Lung (tissue), 12 donors: Measurements from ENCODE around the gene GPR107. TPM values are rescaled to one million over a fixed set of nuclear protein-coding genes. Genes with fewer than 3 reads are reported as not detected.

ENCODE experiments used
- ATAC-seq: fragments of 200-7000 bp; cut with Tn5 transposase; one replicate; pipeline ENCODE4 v1.9.1; 2020; ENCODE audit warnings: moderate number of reproducible peaks; ENCODE audit not compliant: insufficient read depth, low FRiP score
- DNase-seq, 3 donors: peaks; one replicate each; pipeline ENCODE4 v3.0.0-alpha.2; 2013 to 2017
- H3K27ac ChIP-seq, 2 donors: one replicate each; pipeline ENCODE4 v1.5.1; 2013; ENCODE audit warnings: mild to moderate bottlenecking in 2 of 2, moderate library complexity in 2 of 2, control low read depth in 1 of 2, inconsistent platforms in 1 of 2, low read depth in 1 of 2, low read length in 1 of 2
- H3K27me3 ChIP-seq, 3 donors: one replicate each; pipeline ENCODE4 v1.5.1; 2013; ENCODE audit warnings: low read length in 2 of 3; ENCODE audit not compliant: control insufficient read depth in 3 of 3, insufficient read depth in 3 of 3
- H3K36me3 ChIP-seq, 4 donors: one replicate each; pipeline ENCODE4 v1.5.1; 2013; ENCODE audit warnings: low read length in 4 of 4, mild to moderate bottlenecking in 1 of 4, moderate library complexity in 1 of 4; ENCODE audit not compliant: control insufficient read depth in 4 of 4, insufficient read depth in 4 of 4
- H3K4me1 ChIP-seq, 5 donors: one replicate each; pipeline ENCODE4 v1.5.1; 2013; ENCODE audit warnings: low read length in 5 of 5, mild to moderate bottlenecking in 2 of 5, moderate library complexity in 1 of 5; ENCODE audit not compliant: control insufficient read depth in 5 of 5, insufficient read depth in 5 of 5
- H3K4me3 ChIP-seq: one replicate; pipeline ENCODE4 v1.5.1; 2013; ENCODE audit warnings: mild to moderate bottlenecking, control low read depth, moderate library complexity
- H3K9ac ChIP-seq, 2 donors: one replicate each; pipeline ENCODE4 v1.5.1; 2013; ENCODE audit warnings: low read length in 2 of 2, control low read depth in 1 of 2; ENCODE audit not compliant: insufficient read depth in 1 of 2
- H3K9me3 ChIP-seq, 4 donors: one replicate each; pipeline ENCODE4 v1.5.1; 2013; ENCODE audit warnings: low read length in 3 of 4, mild to moderate bottlenecking in 1 of 4, moderate library complexity in 1 of 4; ENCODE audit not compliant: control insufficient read depth in 4 of 4, insufficient read depth in 3 of 4
- CTCF ChIP-seq: IDR thresholded peaks from 2 replicates; pipeline ENCODE4 v1.5.1; 2012; ENCODE audit warnings: mild to moderate bottlenecking; ENCODE audit errors: control extremely low read depth, extremely low read depth
- WGBS, 2 donors: extraction: QIAGEN DNeasy Blood & Tissue Kit; methylation state at CpG; one replicate each; pipeline ENCODE4 v1.1.7; 2013; 5-methylcytosine and 5-hydroxymethylcytosine counted together
- polyA plus RNA-seq, 2 donors: library from polyadenylated mRNA; stranded (reverse); fragments of 200-250 nt; gene quantifications; one replicate each; pipeline ENCODE4 v1.2.1, GENCODE V29; 2013
- total RNA-seq, 2 donors: library from RNA; depleted of rRNA in 1 of 2; stranded (reverse); fragments of >200 nt in 1 of 2; gene quantifications; one replicate each; pipeline ENCODE4 v1.2.1, GENCODE V29; 2014 to 2021
- donor health status: control.
- donor health status: control.
- donor health status: Bipolar disorder and iron deficiency.
- donor health status: healthy.
- donor health status: DM: yes; HTN: yes; CAD: no.

The GPR107 gene
- total and polyA plus RNA-seq, 4 donors = 11.0 to 180 (median 33.2) TPM

- DNase-seq (peak in 2 of 3 donors; percentile 25 to 41), ATAC-seq (no peak)
- no peak overlapping the region for H3K9ac ChIP-seq
- 65 to 84% methylated on average over 6 of the region's 6 CpGs for WGBS, 2 donors
- no peak overlapping the region for H3K27ac ChIP-seq
- H3K4me1 ChIP-seq = peaks cover 6 to 37% (median 12%) of the 10 kb centered on the region in 5 donors
- no peaks in the 10 kb centered on the region for H3K9me3 ChIP-seq
- H3K27me3 ChIP-seq = peaks cover 0 to 5% (median 0%) of the 10 kb centered on the region in 3 donors
- H3K36me3 ChIP-seq = no peaks in the 10 kb centered on the region
- H3K4me3 ChIP-seq = no peak overlapping the region
- no peak for TF ChIP-seq CTCF
These were observed 88.9 kb downstream of the GPR107 start for GRCh38 chr9:130142641-130143040.

- no peak overlapping the region for H3K4me3 ChIP-seq
- no peaks in the 10 kb centered on the region for H3K36me3 ChIP-seq
- no peak for DNase-seq
- H3K4me1 ChIP-seq = peaks cover 6 to 37% (median 12%) of the 10 kb centered on the region in 5 donors
- TF ChIP-seq CTCF = no peak
- no peak for ATAC-seq
- H3K9me3 ChIP-seq = no peaks in the 10 kb centered on the region
- H3K9ac ChIP-seq = no peak overlapping the region
- no peak overlapping the region for H3K27ac ChIP-seq
- H3K27me3 ChIP-seq = peaks cover 0 to 5% (median 0%) of the 10 kb centered on the region in 3 donors
- 76 to 84% methylated on average over 24 of the region's 24 CpGs for WGBS, 2 donors
These were observed 89.7 kb downstream of the GPR107 start for GRCh38 chr9:130143279-130143893.

GRCh38 chr9:130143958-130144366 lies 90.3 kb downstream of the GPR107 start:
- Histone ChIP-seq H3K27ac (no peak overlapping the region), H3K9ac (no peak overlapping the region), H3K36me3 (no peaks in the 10 kb centered on the region), H3K4me1 (peaks cover 5 to 31% (median 7%) of the 10 kb centered on the region in 5 donors), H3K27me3 (peaks cover 0 to 5% (median 0%) of the 10 kb centered on the region in 3 donors), H3K4me3 (no peak overlapping the region), H3K9me3 (no peaks in the 10 kb centered on the region)
- DNase-seq (peak; percentile 52 to 74 (median 56)), ATAC-seq (no peak)
- TF ChIP-seq CTCF = no peak
- WGBS, 2 donors = 10 to 16% methylated on average over 14 of the region's 14 CpGs
